Measurements from ENCODE around the gene PBX4.

DNA sequence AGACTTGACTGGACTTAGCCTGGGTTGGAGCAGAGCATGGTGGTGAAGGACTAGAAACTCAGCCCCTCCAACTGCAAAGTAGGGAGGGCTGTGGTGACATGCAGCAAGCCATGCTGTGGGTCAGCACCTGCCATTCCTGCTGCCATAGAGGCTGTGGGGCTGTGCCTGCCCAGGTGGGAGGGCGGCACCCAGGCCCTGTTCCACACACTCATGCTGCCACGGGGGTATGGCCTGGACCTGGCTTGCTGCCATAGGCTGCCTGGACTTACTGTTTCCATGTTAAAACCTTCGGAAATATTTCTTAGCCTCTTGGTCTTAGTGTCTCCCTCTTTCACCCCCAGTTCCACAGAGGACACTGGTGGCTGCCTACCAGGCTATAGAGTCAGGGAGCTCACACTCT, 51.1 kb downstream of the PBX4 start:
- no peak for TF ChIP-seq POLR2A (IDR thresholded peaks at IDR 0.05)
- TF ChIP-seq CTCF (IDR thresholded peaks at IDR 0.05) = no peak
